ENCODE data around the gene MARCOL.

The MARCOL gene

GRCh38 chr5:148205044-148205806 is 33.1 kb upstream of the MARCOL start:
- CTCF ChIA-PET = no interaction called here
- DNase-seq (ENCODE audit: extremely low spot score) = no peak
- TF ChIP-seq TARDBP (IDR thresholded peaks at IDR 0.05) (no peak), ARNT (IDR thresholded peaks at IDR 0.05) (no peak), SUZ12 (IDR thresholded peaks at IDR 0.05) (no peak), FOXM1 (IDR thresholded peaks at IDR 0.05; ENCODE audit: borderline replicate concordance) (no peak), PKNOX1 (IDR thresholded peaks at IDR 0.05) (no peak), NFRKB (IDR thresholded peaks at IDR 0.05) (no peak), FOXA1 (IDR thresholded peaks at IDR 0.05) (no peak), SP1 (IDR thresholded peaks at IDR 0.05) (no peak)
- POLR2A ChIA-PET = no interaction called here

- ChIA-PET POLR2A (no interaction called here), CTCF (no interaction called here)
- TF ChIP-seq FOXM1 (IDR thresholded peaks at IDR 0.05; ENCODE audit: borderline replicate concordance) (no peak), NFRKB (IDR thresholded peaks at IDR 0.05) (no peak), ARNT (IDR thresholded peaks at IDR 0.05) (no peak), ZNF384 (IDR thresholded peaks at IDR 0.05) (no peak), SP1 (IDR thresholded peaks at IDR 0.05) (no peak), TARDBP (IDR thresholded peaks at IDR 0.05) (no peak), SUZ12 (IDR thresholded peaks at IDR 0.05) (no peak), CTBP1 (IDR thresholded peaks at IDR 0.05; ENCODE audit: borderline replicate concordance) (no peak), FOXK2 (IDR thresholded peaks at IDR 0.05) (no peak), BHLHE40 (IDR thresholded peaks at IDR 0.05; ENCODE audit: borderline replicate concordance) (no peak)
- no peak for DNase-seq (ENCODE audit: extremely low spot score)
Observed at GRCh38 chr5:148205865-148206264, 32.5 kb upstream of the MARCOL start.

GRCh38 chr5:148206620-148207019 is 31.7 kb upstream of the MARCOL start:
- ChIA-PET POLR2A (no interaction called here), CTCF (no interaction called here)
- DNase-seq (ENCODE audit: extremely low spot score) = no peak
- TF ChIP-seq ZNF384 (IDR thresholded peaks at IDR 0.05) = no peak
- no peak for TF ChIP-seq FOXA1 (IDR thresholded peaks at IDR 0.05)
- TF ChIP-seq HDGF (IDR thresholded peaks at IDR 0.05; ENCODE audit: borderline replicate concordance) = no peak
- no peak for TF ChIP-seq SUZ12 (IDR thresholded peaks at IDR 0.05)
- no peak for TF ChIP-seq PKNOX1 (IDR thresholded peaks at IDR 0.05)
- TF ChIP-seq FOXM1 (IDR thresholded peaks at IDR 0.05; ENCODE audit: borderline replicate concordance) = no peak
- no peak for TF ChIP-seq ARNT (IDR thresholded peaks at IDR 0.05)
- TF ChIP-seq LEF1 (IDR thresholded peaks at IDR 0.05; ENCODE audit: borderline replicate concordance) = no peak
- no peak for TF ChIP-seq CTBP1 (IDR thresholded peaks at IDR 0.05; ENCODE audit: borderline replicate concordance)
- TF ChIP-seq L3MBTL2 (conservative IDR thresholded peaks at IDR 0.05) = no peak
- no peak for TF ChIP-seq TARDBP (IDR thresholded peaks at IDR 0.05)
- no peak for TF ChIP-seq SP1 (IDR thresholded peaks at IDR 0.05)
- TF ChIP-seq NFRKB (IDR thresholded peaks at IDR 0.05) = no peak
- TF ChIP-seq BHLHE40 (IDR thresholded peaks at IDR 0.05; ENCODE audit: borderline replicate concordance) = no peak

GRCh38 chr5:148208226-148208625 is 30.1 kb upstream of the MARCOL start:
- TF ChIP-seq FOXK2 (IDR thresholded peaks at IDR 0.05) = no peak
- no peak for TF ChIP-seq BHLHE40 (IDR thresholded peaks at IDR 0.05; ENCODE audit: borderline replicate concordance)
- TF ChIP-seq TARDBP (IDR thresholded peaks at IDR 0.05) = no peak
- TF ChIP-seq CTBP1 (IDR thresholded peaks at IDR 0.05; ENCODE audit: borderline replicate concordance) = no peak
- no peak for TF ChIP-seq ELF4 (IDR thresholded peaks at IDR 0.05)
- no peak for TF ChIP-seq PKNOX1 (IDR thresholded peaks at IDR 0.05)
- TF ChIP-seq ARNT (IDR thresholded peaks at IDR 0.05) = no peak
- no peak for TF ChIP-seq LEF1 (IDR thresholded peaks at IDR 0.05; ENCODE audit: borderline replicate concordance)
- no peak for TF ChIP-seq HDGF (IDR thresholded peaks at IDR 0.05; ENCODE audit: borderline replicate concordance)
- no peak for TF ChIP-seq SP1 (IDR thresholded peaks at IDR 0.05)
- TF ChIP-seq SUZ12 (IDR thresholded peaks at IDR 0.05) = no peak
- DNase-seq (ENCODE audit: extremely low spot score) = no peak
- CTCF ChIA-PET = no interaction called here
- POLR2A ChIA-PET = no interaction called here

- POLR2A ChIA-PET = no interaction called here
Observed at GRCh38 chr5:148209151-148209770, 29.1 kb upstream of the MARCOL start.

More at GRCh38 chr5:148209151-148209770, 29.1 kb upstream of the MARCOL start:
- DNase-seq (ENCODE audit: extremely low spot score) = no peak
- CTCF ChIA-PET = no interaction called here
- TF ChIP-seq FOXK2 (IDR thresholded peaks at IDR 0.05) (no peak), ELF4 (IDR thresholded peaks at IDR 0.05) (no peak), SP1 (IDR thresholded peaks at IDR 0.05) (no peak), FOXA1 (IDR thresholded peaks at IDR 0.05) (no peak), BHLHE40 (IDR thresholded peaks at IDR 0.05; ENCODE audit: borderline replicate concordance) (no peak), FOXM1 (IDR thresholded peaks at IDR 0.05; ENCODE audit: borderline replicate concordance) (no peak), TARDBP (IDR thresholded peaks at IDR 0.05) (no peak), SUZ12 (IDR thresholded peaks at IDR 0.05) (no peak), PKNOX1 (IDR thresholded peaks at IDR 0.05) (no peak), ZNF384 (IDR thresholded peaks at IDR 0.05) (no peak), HDGF (IDR thresholded peaks at IDR 0.05; ENCODE audit: borderline replicate concordance) (no peak), CTBP1 (IDR thresholded peaks at IDR 0.05; ENCODE audit: borderline replicate concordance) (no peak), LEF1 (IDR thresholded peaks at IDR 0.05; ENCODE audit: borderline replicate concordance) (no peak), L3MBTL2 (conservative IDR thresholded peaks at IDR 0.05) (no peak), ARNT (IDR thresholded peaks at IDR 0.05) (no peak), NFRKB (IDR thresholded peaks at IDR 0.05) (no peak)
